GM20000 (cell line): Measurements from ENCODE around the gene LRRC45.

Source experiments
- DNase-seq: peaks from one replicate; pipeline ENCODE4 v3.0.0; 2012; ENCODE audit warnings: low spot score
- CTCF ChIP-seq: IDR thresholded peaks from 2 replicates; pipeline ENCODE4 v1.5.1; 2012; ENCODE audit warnings: mild to moderate bottlenecking, control low read depth; ENCODE audit errors: extremely low read depth, missing control alignments

The LRRC45 gene

GRCh38 chr17:82022981-82023446 lies at the start of gene LRRC45:
Gene LRRC45, plus strand, starts transcription at chr17:82023305. Its CDS starts 339 bp downstream, at chr17:82023644.
- no peak for TF ChIP-seq CTCF
- no peak for DNase-seq

GRCh38 chr17:81973432-81973831 lies 49.7 kb upstream of the LRRC45 start:
- no peak for TF ChIP-seq CTCF
- no peak for DNase-seq

- no peak for DNase-seq
Observed at GRCh38 chr17:81976332-81977210, 46.5 kb upstream of the LRRC45 start.

GRCh38 chr17:81977211-81977808 lies 45.8 kb upstream of the LRRC45 start, which contains the start of gene ASPSCR1:
Gene ASPSCR1, plus strand, starts transcription at chr17:81977629. Its CDS starts 18 bp downstream, at chr17:81977647.
- no peak for TF ChIP-seq CTCF

More at GRCh38 chr17:81976332-81977210, 46.5 kb upstream of the LRRC45 start:
- TF ChIP-seq CTCF = no peak

GRCh38 chr17:81978524-81979298 lies 44.4 kb upstream of the LRRC45 start:
- no peak for TF ChIP-seq CTCF
- DNase-seq = no peak

More at GRCh38 chr17:81977211-81977808, 45.8 kb upstream of the LRRC45 start, which contains the start of gene ASPSCR1:
- peak; percentile 98 for DNase-seq

GRCh38 chr17:81980122-81980521 lies 43.0 kb upstream of the LRRC45 start:
- DNase-seq = no peak

More at GRCh38 chr17:81980122-81980521, 43.0 kb upstream of the LRRC45 start:
- TF ChIP-seq CTCF = no peak
